GM12874 (cell line): ENCODE data around the gene P2RY2.

ENCODE experiments used
- TF ChIP-seq, protein P1 (sequence below): IDR thresholded peaks from 2 replicates; pipeline ENCODE4 v1.5.1; 2011; ENCODE audit warnings: low read depth, mild to moderate bottlenecking, control low read depth, low read length, moderate library complexity; ENCODE audit not compliant: insufficient read depth

The P2RY2 gene

GRCh38 chr11:73189315-73189714 is 28.8 kb upstream of the P2RY2 start:
- TF ChIP-seq, protein P1, sequence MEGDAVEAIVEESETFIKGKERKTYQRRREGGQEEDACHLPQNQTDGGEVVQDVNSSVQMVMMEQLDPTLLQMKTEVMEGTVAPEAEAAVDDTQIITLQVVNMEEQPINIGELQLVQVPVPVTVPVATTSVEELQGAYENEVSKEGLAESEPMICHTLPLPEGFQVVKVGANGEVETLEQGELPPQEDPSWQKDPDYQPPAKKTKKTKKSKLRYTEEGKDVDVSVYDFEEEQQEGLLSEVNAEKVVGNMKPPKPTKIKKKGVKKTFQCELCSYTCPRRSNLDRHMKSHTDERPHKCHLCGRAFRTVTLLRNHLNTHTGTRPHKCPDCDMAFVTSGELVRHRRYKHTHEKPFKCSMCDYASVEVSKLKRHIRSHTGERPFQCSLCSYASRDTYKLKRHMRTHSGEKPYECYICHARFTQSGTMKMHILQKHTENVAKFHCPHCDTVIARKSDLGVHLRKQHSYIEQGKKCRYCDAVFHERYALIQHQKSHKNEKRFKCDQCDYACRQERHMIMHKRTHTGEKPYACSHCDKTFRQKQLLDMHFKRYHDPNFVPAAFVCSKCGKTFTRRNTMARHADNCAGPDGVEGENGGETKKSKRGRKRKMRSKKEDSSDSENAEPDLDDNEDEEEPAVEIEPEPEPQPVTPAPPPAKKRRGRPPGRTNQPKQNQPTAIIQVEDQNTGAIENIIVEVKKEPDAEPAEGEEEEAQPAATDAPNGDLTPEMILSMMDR, result no peak

GRCh38 chr11:73189723-73190556 is 28.1 kb upstream of the P2RY2 start:
- TF ChIP-seq, protein P1, result no peak

DNA sequence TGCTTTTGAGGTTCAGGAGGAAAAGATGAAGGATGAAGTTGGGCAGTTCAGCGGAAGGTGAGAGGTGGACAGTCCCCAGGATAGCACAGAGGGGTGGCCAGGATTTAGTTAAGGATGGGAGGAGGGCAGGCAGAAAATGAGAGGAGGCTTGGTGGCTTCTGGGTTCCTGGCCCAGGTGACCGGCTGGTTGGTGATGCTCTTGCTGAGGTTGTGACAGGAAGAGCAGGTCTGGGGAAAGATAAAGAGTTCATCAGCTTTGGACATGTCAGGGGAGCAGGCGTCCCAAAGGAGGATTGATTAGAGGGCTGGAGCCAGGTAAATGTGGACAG is 27.6 kb upstream of the P2RY2 start:
- TF ChIP-seq, protein P1, result no peak

DNA sequence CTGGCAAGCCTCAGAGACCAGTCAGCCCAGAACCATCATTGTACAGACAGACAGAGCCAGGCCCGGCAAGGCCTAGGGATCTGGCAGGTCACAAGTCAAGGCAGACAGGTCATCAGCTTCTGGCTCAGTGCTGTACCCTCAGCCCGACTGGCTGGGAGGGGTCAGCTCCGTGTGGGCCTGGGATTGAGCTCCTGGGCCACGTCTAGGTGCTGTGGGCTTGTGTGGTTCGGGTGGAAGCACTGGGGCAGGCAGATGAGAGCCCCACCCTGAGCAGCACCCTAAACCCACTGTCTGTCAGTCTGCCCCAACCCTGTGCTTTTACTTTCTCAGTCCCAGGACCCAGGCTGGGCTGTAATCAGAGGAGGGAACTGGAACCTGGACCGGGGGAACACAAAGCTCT is 26.9 kb upstream of the P2RY2 start:
- TF ChIP-seq, protein P1, result no peak

GRCh38 chr11:73192272-73192671 is 25.8 kb upstream of the P2RY2 start:
- TF ChIP-seq, protein P1, result no peak

- TF ChIP-seq, protein P1, result no peak
These were observed 24.6 kb upstream of the P2RY2 start for GRCh38 chr11:73193251-73194033.

DNA sequence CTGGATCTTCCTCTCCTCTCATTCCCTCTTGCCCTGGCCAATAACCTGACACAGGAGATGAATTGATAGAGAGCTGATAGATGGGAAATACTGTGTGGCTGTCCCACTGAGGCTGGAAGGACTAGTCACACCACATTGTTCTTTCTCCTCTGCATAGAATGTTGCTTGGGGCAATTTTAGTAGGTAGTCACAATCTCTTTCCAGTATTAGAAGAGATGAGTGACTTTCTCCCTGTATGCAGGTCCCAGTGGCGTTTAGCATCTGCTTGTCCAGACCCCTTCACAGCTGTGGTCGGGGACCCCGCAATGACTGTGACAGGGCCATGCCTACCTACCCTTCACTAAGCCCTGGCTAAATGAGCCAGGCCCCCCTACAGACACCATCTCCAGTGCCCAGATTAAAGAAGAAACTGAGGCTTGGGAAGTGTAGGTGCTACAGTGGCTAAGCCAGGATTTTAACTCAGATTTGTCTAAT is 24.0 kb upstream of the P2RY2 start:
- TF ChIP-seq, protein P1, result no peak
